HepG2 (cell line): ENCODE measurements around the gene NTM.

Experiments
- MLX ChIP-seq: IDR thresholded peaks from 2 replicates; pipeline ENCODE4 v1.6.1; 2016
- NR2C2 ChIP-seq: sonication (generic); formaldehyde crosslinking; IDR thresholded peaks from 2 replicates; pipeline ENCODE4 v1.4.0; 2020; ENCODE audit warnings: missing genetic modification reagents, mild to moderate bottlenecking, moderate library complexity, borderline replicate concordance
- NR2F1 ChIP-seq, 2 experiments: fragments of 450-650 bp in 1 of 2; formaldehyde crosslinking in 1 of 2; IDR thresholded peaks; 2 replicates each; pipeline versions ENCODE4 v1.5.0 to v1.6.1; 2016 to 2020; ENCODE audit warnings: mild to moderate bottlenecking in 1 of 2, missing compliant biosample characterization in 1 of 2, missing genetic modification reagents in 1 of 2, moderate library complexity in 1 of 2
- ZNF530 ChIP-seq: sonication (generic); formaldehyde crosslinking; IDR thresholded peaks from 2 replicates; pipeline ENCODE4 v1.5.0; 2020; ENCODE audit warnings: low read depth, mild to moderate bottlenecking, missing genetic modification reagents
- ZNF580 ChIP-seq: IDR thresholded peaks from 2 replicates; pipeline ENCODE4 v1.6.1; 2016; ENCODE audit warnings: low read depth, borderline replicate concordance

GRCh38 chr11:131544591-131544990 lies 174.2 kb downstream of the NTM start:
- no peak for TF ChIP-seq NR2C2 (CRISPR knock-in tag)
- TF ChIP-seq ZNF580 (CRISPR knock-in tag), result no peak
- no peak for TF ChIP-seq ZNF530 (CRISPR knock-in tag)
- TF ChIP-seq NR2F1 (CRISPR knock-in tag; IDR thresholded peaks at IDR 0.05), result no peak
- TF ChIP-seq MLX (CRISPR knock-in tag), result no peak
